CD4-positive, alpha-beta T cell treated with Interleukin-17A for 4 hours (primary cell): ENCODE data around the gene PTDSS2.
A peak's percentile ranks its signal among the peaks of the same experiment; 100 is the strongest.
"Not testable (repeated sequence)": the region's sequence is repeated elsewhere in the genome, so short reads cannot be mapped to it uniquely, and the experiment has no call there.

Source experiments
- DNase-seq: peaks from one replicate; pipeline ENCODE4 v3.0.0-alpha.2; 2020; ENCODE audit warnings: mixed read lengths

The PTDSS2 gene

GRCh38 chr11:449889-450808, at the start of gene PTDSS2:
Gene PTDSS2, plus strand, starts transcription at chr11:450279. Its CDS starts 177 bp downstream, at chr11:450456.
- DNase-seq: peak; percentile 95

- not testable (repeated sequence) for DNase-seq
Measured at GRCh38 chr11:401196-401595, 48.9 kb upstream of the PTDSS2 start.

- no peak for DNase-seq
Measured at GRCh38 chr11:403021-403760, 46.9 kb upstream of the PTDSS2 start.

GRCh38 chr11:403761-404431, 46.2 kb upstream of the PTDSS2 start:
- DNase-seq: no peak

- no peak for DNase-seq
Measured at GRCh38 chr11:404551-405264, 45.4 kb upstream of the PTDSS2 start.

GRCh38 chr11:405323-405953, 44.6 kb upstream of the PTDSS2 start:
- no peak for DNase-seq

- no peak for DNase-seq
Measured at GRCh38 chr11:405954-406795, 43.9 kb upstream of the PTDSS2 start.

- peak; percentile 93 for DNase-seq
Measured at GRCh38 chr11:406796-407650, 43.1 kb upstream of the PTDSS2 start.

- DNase-seq: peak; percentile 31
Measured at GRCh38 chr11:407651-408123, 42.4 kb upstream of the PTDSS2 start.

- DNase-seq: no peak
Measured at GRCh38 chr11:408154-409007, 41.7 kb upstream of the PTDSS2 start.

GRCh38 chr11:409008-409599, 41.0 kb upstream of the PTDSS2 start:
- DNase-seq: no peak

- DNase-seq: no peak
Measured at GRCh38 chr11:409600-410483, 40.2 kb upstream of the PTDSS2 start.

- not testable (repeated sequence) for DNase-seq
Measured at GRCh38 chr11:410711-411110, 39.4 kb upstream of the PTDSS2 start.

- not testable (repeated sequence) for DNase-seq
Measured at GRCh38 chr11:411520-411919, 38.6 kb upstream of the PTDSS2 start.

GRCh38 chr11:412641-413119, 37.4 kb upstream of the PTDSS2 start:
- DNase-seq: no peak

- peak; percentile 50 for DNase-seq
Measured at GRCh38 chr11:413120-414081, 36.7 kb upstream of the PTDSS2 start.
